Jurkat, Clone E6-1 (cell line): ENCODE measurements around the gene NDUFA11.

ENCODE experiments used
- DNase-seq: peaks from one replicate; pipeline ENCODE4 v3.0.0-alpha.2; 2011; ENCODE audit warnings: low read depth, low spot score
- H3K4me3 ChIP-seq: 2 replicates; pipeline ENCODE4 v1.5.1; 2011; ENCODE audit warnings: mild to moderate bottlenecking, low read length, control low read depth, moderate library complexity

NDUFA11 gene

GRCh38 chr19:5933391-5934068 lies 29.9 kb upstream of the NDUFA11 start:
- H3K4me3 ChIP-seq: no peak overlapping the region
- no peak for DNase-seq

GRCh38 chr19:5932609-5933262 lies 29.1 kb upstream of the NDUFA11 start:
- no peak for DNase-seq
- no peak overlapping the region for H3K4me3 ChIP-seq

GRCh38 chr19:5932146-5932545 lies 28.6 kb upstream of the NDUFA11 start:
- no peak for DNase-seq

GRCh38 chr19:5931251-5931650 lies 27.7 kb upstream of the NDUFA11 start:
- H3K4me3 ChIP-seq: no peak overlapping the region
- no peak for DNase-seq

More at GRCh38 chr19:5932146-5932545, 28.6 kb upstream of the NDUFA11 start:
- H3K4me3 ChIP-seq: no peak overlapping the region

- DNase-seq: no peak
- no peak overlapping the region for H3K4me3 ChIP-seq
Measured at GRCh38 chr19:5929625-5930024, 26.0 kb upstream of the NDUFA11 start.

- no peak for DNase-seq
- no peak overlapping the region for H3K4me3 ChIP-seq
Measured at GRCh38 chr19:5929179-5929578, 25.6 kb upstream of the NDUFA11 start.

- H3K4me3 ChIP-seq: no peak overlapping the region
- DNase-seq: no peak
Measured at GRCh38 chr19:5927441-5927821, 23.8 kb upstream of the NDUFA11 start.

- DNase-seq: no peak
Measured at GRCh38 chr19:5926641-5927440, 23.3 kb upstream of the NDUFA11 start.

GRCh38 chr19:5925830-5926427 lies 22.3 kb upstream of the NDUFA11 start:
- DNase-seq: no peak

More at GRCh38 chr19:5926641-5927440, 23.3 kb upstream of the NDUFA11 start:
- no peak overlapping the region for H3K4me3 ChIP-seq

GRCh38 chr19:5923356-5923755 lies 19.8 kb upstream of the NDUFA11 start:
- no peak for DNase-seq
- H3K4me3 ChIP-seq: no peak overlapping the region

More at GRCh38 chr19:5925830-5926427, 22.3 kb upstream of the NDUFA11 start:
- H3K4me3 ChIP-seq: no peak overlapping the region

- H3K4me3 ChIP-seq: no peak overlapping the region
- DNase-seq: no peak
Measured at GRCh38 chr19:5922161-5922545, 18.6 kb upstream of the NDUFA11 start.

GRCh38 chr19:5921516-5922160 lies 18.0 kb upstream of the NDUFA11 start:
- no peak for DNase-seq
- no peak overlapping the region for H3K4me3 ChIP-seq

- H3K4me3 ChIP-seq: no peak overlapping the region
- no peak for DNase-seq
Measured at GRCh38 chr19:5918463-5919079, 15.0 kb upstream of the NDUFA11 start.

GRCh38 chr19:5917431-5918107 lies 14.0 kb upstream of the NDUFA11 start:
- no peak overlapping the region for H3K4me3 ChIP-seq
- DNase-seq: no peak

- DNase-seq: no peak
- no peak overlapping the region for H3K4me3 ChIP-seq
Measured at GRCh38 chr19:5916181-5916708, 12.7 kb upstream of the NDUFA11 start.

- no peak overlapping the region for H3K4me3 ChIP-seq
- no peak for DNase-seq
Measured at GRCh38 chr19:5915782-5916165, 12.2 kb upstream of the NDUFA11 start.

GRCh38 chr19:5914946-5915781 lies 11.6 kb upstream of the NDUFA11 start:
- H3K4me3 ChIP-seq: no peak overlapping the region
- no peak for DNase-seq
